Panc1 (cell line): ENCODE results near the gene NME3.

Source experiments
- TF ChIP-seq, protein P1 (sequence below): fragments of 450-650 bp; IDR thresholded peaks from 2 replicates; pipeline ENCODE4 v1.5.1; 2017; ENCODE audit warnings: mild to moderate bottlenecking
- TF ChIP-seq, protein P2 (sequence below), 2 experiments: IDR thresholded peaks; 2 replicates each; pipeline ENCODE4 v1.6.1; 2011 to 2012; ENCODE audit warnings: low read depth in 2 of 2, control low read depth in 1 of 2, low read length in 1 of 2, mild to moderate bottlenecking in 1 of 2, moderate library complexity in 1 of 2; ENCODE audit not compliant: insufficient read depth in 1 of 2

- TF ChIP-seq, protein P1, sequence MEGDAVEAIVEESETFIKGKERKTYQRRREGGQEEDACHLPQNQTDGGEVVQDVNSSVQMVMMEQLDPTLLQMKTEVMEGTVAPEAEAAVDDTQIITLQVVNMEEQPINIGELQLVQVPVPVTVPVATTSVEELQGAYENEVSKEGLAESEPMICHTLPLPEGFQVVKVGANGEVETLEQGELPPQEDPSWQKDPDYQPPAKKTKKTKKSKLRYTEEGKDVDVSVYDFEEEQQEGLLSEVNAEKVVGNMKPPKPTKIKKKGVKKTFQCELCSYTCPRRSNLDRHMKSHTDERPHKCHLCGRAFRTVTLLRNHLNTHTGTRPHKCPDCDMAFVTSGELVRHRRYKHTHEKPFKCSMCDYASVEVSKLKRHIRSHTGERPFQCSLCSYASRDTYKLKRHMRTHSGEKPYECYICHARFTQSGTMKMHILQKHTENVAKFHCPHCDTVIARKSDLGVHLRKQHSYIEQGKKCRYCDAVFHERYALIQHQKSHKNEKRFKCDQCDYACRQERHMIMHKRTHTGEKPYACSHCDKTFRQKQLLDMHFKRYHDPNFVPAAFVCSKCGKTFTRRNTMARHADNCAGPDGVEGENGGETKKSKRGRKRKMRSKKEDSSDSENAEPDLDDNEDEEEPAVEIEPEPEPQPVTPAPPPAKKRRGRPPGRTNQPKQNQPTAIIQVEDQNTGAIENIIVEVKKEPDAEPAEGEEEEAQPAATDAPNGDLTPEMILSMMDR: no peak
- TF ChIP-seq, protein P2, sequence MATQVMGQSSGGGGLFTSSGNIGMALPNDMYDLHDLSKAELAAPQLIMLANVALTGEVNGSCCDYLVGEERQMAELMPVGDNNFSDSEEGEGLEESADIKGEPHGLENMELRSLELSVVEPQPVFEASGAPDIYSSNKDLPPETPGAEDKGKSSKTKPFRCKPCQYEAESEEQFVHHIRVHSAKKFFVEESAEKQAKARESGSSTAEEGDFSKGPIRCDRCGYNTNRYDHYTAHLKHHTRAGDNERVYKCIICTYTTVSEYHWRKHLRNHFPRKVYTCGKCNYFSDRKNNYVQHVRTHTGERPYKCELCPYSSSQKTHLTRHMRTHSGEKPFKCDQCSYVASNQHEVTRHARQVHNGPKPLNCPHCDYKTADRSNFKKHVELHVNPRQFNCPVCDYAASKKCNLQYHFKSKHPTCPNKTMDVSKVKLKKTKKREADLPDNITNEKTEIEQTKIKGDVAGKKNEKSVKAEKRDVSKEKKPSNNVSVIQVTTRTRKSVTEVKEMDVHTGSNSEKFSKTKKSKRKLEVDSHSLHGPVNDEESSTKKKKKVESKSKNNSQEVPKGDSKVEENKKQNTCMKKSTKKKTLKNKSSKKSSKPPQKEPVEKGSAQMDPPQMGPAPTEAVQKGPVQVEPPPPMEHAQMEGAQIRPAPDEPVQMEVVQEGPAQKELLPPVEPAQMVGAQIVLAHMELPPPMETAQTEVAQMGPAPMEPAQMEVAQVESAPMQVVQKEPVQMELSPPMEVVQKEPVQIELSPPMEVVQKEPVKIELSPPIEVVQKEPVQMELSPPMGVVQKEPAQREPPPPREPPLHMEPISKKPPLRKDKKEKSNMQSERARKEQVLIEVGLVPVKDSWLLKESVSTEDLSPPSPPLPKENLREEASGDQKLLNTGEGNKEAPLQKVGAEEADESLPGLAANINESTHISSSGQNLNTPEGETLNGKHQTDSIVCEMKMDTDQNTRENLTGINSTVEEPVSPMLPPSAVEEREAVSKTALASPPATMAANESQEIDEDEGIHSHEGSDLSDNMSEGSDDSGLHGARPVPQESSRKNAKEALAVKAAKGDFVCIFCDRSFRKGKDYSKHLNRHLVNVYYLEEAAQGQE (IDR thresholded peaks at IDR 0.05; ENCODE audit: insufficient read depth in 1 of 2, low read depth in 2 of 2, low read length in 1 of 2): no peak
Observed at GRCh38 chr16:1754204-1754603, 17.1 kb downstream of the NME3 start.
